HCT116 (cell line): Measurements from ENCODE around the gene LHFPL6. TPM values are rescaled to one million over a fixed set of nuclear protein-coding genes. Genes with fewer than 3 reads are reported as not detected.

ENCODE experiments used
- ATAC-seq: fragments of 200-7000 bp; cut with Tn5 transposase; 2 replicates; pipeline ENCODE4 v1.9.1; 2020; ENCODE audit warnings: mild to moderate bottlenecking, moderate library complexity
- BruUV-seq: library from RNA; stranded (reverse); fragments of 400-500 nt; replicated peaks from 2 replicates; lab custom pipeline; 2021; lab: Mats Ljungman, UMichigan
- CTCF ChIA-PET: fragments of 300-600 bp; sonication (Branson Sonifier 250); formaldehyde crosslinking; loops from one replicate; lab custom pipeline; 2021; ENCODE audit warnings: antibody characterized with exemption; lab: Charles Lee
- POLR2A ChIA-PET: fragments of 300-600, 350-600 bp; sonication (Branson Sonifier 250); formaldehyde crosslinking; loops from one replicate; lab custom pipeline; 2021; ENCODE audit warnings: antibody characterized with exemption; lab: Charles Lee
- RAD21 ChIA-PET, 2 experiments: fragments of 300-600 bp; sonication (Branson Sonifier 250); formaldehyde crosslinking; loops; one replicate each; lab custom pipeline; 2023; ENCODE audit warnings: low total read pairs in 2 of 2; ENCODE audit not compliant: uncharacterized antibody in 2 of 2, unreplicated experiment in 2 of 2, low non-redundant PET in 1 of 2; lab: Charles Lee
- DNase-seq: peaks from one replicate; pipeline ENCODE4 v3.0.0-alpha.2; 2010; ENCODE audit warnings: low read depth, low spot score
- H2AFZ ChIP-seq: fragments of 200-600 bp; shearing (Covaris generic), sonication (generic); 2 replicates; pipeline ENCODE4 v1.6.1; 2017; ENCODE audit warnings: low read depth, mixed run types, mixed read lengths, antibody characterized with exemption, low read length; ENCODE audit not compliant: poor library complexity, severe bottlenecking
- H3K27ac ChIP-seq: 2 replicates; pipeline ENCODE4 v1.5.1; 2012; ENCODE audit warnings: low read depth, low read length
- H3K27me3 ChIP-seq: fragments of 200-600 bp; sonication (generic); 2 replicates; pipeline ENCODE4 v1.6.1; 2016; ENCODE audit warnings: mixed run types, low read length, mixed read lengths; ENCODE audit not compliant: insufficient read depth
- H3K36me3 ChIP-seq, 2 experiments: fragments of 200-500 bp in 1 of 2; fragments of 200-600 bp in 1 of 2; sonication (Bioruptor generic) in 1 of 2; sonication (generic) in 1 of 2; 2 replicates each; pipeline versions ENCODE4 v1.5.1 to v1.6.1; 2014 to 2016; ENCODE audit warnings: low read length in 2 of 2, inconsistent platforms in 1 of 2, mixed read lengths in 1 of 2, mixed run types in 1 of 2; ENCODE audit not compliant: insufficient read depth in 2 of 2, control insufficient read depth in 1 of 2
- H3K4me1 ChIP-seq, 2 experiments: fragments of 200-600 bp in 1 of 2; sonication (generic) in 1 of 2; 2 replicates each; pipeline versions ENCODE4 v1.5.1 to v1.6.1; 2012 to 2017; ENCODE audit warnings: low read length in 2 of 2, inconsistent platforms in 1 of 2, mild to moderate bottlenecking in 1 of 2, mixed read lengths in 1 of 2, mixed run types in 1 of 2, moderate library complexity in 1 of 2; ENCODE audit not compliant: insufficient read depth in 2 of 2, control insufficient read depth in 1 of 2
- H3K4me2 ChIP-seq: fragments of 200-600 bp; sonication (generic); 2 replicates; pipeline ENCODE4 v1.6.1; 2017; ENCODE audit warnings: mixed run types, low read length, mixed read lengths
- H3K4me3 ChIP-seq, 2 experiments: fragments of 200-600 bp in 1 of 2; sonication (generic) in 1 of 2; replicated peaks in 1 of 2; 2 replicates each; pipeline ENCODE4 v1.5.1; 2011 to 2016; ENCODE audit warnings: low read length in 2 of 2, control low read depth in 1 of 2, low read depth in 1 of 2, mild to moderate bottlenecking in 1 of 2, mixed read lengths in 1 of 2, mixed run types in 1 of 2
- H3K79me2 ChIP-seq: fragments of 200-600 bp; sonication (generic); 2 replicates; pipeline ENCODE4 v1.6.1; 2017; ENCODE audit warnings: mild to moderate bottlenecking, mixed run types, low read length, moderate library complexity, mixed read lengths; ENCODE audit not compliant: insufficient read depth
- H3K9ac ChIP-seq: fragments of 200-600 bp; sonication (generic); 2 replicates; pipeline ENCODE4 v1.6.1; 2016; ENCODE audit warnings: low read length, mixed read lengths
- H3K9me2 ChIP-seq: fragments of 200-600 bp; sonication (generic), shearing (Covaris generic); 2 replicates; pipeline ENCODE4 v1.6.1; 2017; ENCODE audit warnings: mixed run types, mild to moderate bottlenecking, moderate library complexity; ENCODE audit not compliant: insufficient read depth
- H3K9me3 ChIP-seq, 2 experiments: fragments of 200-500 bp in 1 of 2; fragments of 200-600 bp in 1 of 2; sonication (Bioruptor generic) in 1 of 2; sonication (generic) in 1 of 2; 2 replicates each; pipeline ENCODE4 v1.6.1; 2014 to 2017; ENCODE audit warnings: low read length in 2 of 2, mixed read lengths in 2 of 2, inconsistent platforms in 1 of 2, low read depth in 1 of 2, mild to moderate bottlenecking in 1 of 2, mixed run types in 1 of 2, moderate library complexity in 1 of 2; ENCODE audit not compliant: control insufficient read depth in 1 of 2, insufficient read depth in 1 of 2
- H4K20me1 ChIP-seq: fragments of 200-600 bp; sonication (generic), shearing (Covaris generic); 2 replicates; pipeline ENCODE4 v1.6.1; 2017; ENCODE audit warnings: mixed run types, mild to moderate bottlenecking, moderate library complexity; ENCODE audit not compliant: insufficient read depth
- CBX3 ChIP-seq: IDR thresholded peaks from 2 replicates; pipeline ENCODE4 v1.6.1; 2012; ENCODE audit warnings: low read depth
- CEBPB ChIP-seq: IDR thresholded peaks from 2 replicates; pipeline ENCODE4 v1.6.1; 2012; ENCODE audit warnings: low read depth
- EZH2phosphoT487 ChIP-seq: fragments of 200-600 bp; IDR thresholded peaks from 2 replicates; pipeline ENCODE4 v1.6.1; 2018; ENCODE audit warnings: antibody characterized with exemption, borderline replicate concordance
- FOSL1 ChIP-seq: IDR thresholded peaks from 2 replicates; pipeline ENCODE4 v1.6.1; 2012; ENCODE audit warnings: low read depth
- JUND ChIP-seq: IDR thresholded peaks from 2 replicates; pipeline ENCODE4 v1.6.1; 2012
- POLR2A ChIP-seq: IDR thresholded peaks from 2 replicates; pipeline ENCODE4 v1.7.0; 2011; ENCODE audit warnings: borderline replicate concordance; ENCODE audit not compliant: insufficient read depth, insufficient read length; ENCODE audit errors: extremely low read depth
- RAD21 ChIP-seq: IDR thresholded peaks from 2 replicates; pipeline ENCODE4 v1.6.1; 2012; ENCODE audit warnings: low read depth, mild to moderate bottlenecking
- SP1 ChIP-seq: IDR thresholded peaks from 2 replicates; pipeline ENCODE4 v1.6.1; 2012; ENCODE audit warnings: low read depth
- SRF ChIP-seq: IDR thresholded peaks from 2 replicates; pipeline ENCODE4 v1.6.1; 2012; ENCODE audit warnings: low read depth
- TCF7L2 ChIP-seq: IDR thresholded peaks from 2 replicates; pipeline ENCODE4 v1.7.0; 2011; ENCODE audit warnings: borderline replicate concordance, inconsistent platforms; ENCODE audit not compliant: insufficient read depth, insufficient read length; ENCODE audit errors: extremely low read depth
- YY1 ChIP-seq: IDR thresholded peaks from 2 replicates; pipeline ENCODE4 v1.6.1; 2011; ENCODE audit warnings: low read length, low read depth, moderate library complexity, mild to moderate bottlenecking; ENCODE audit not compliant: insufficient replicate concordance; ENCODE audit errors: extremely low read depth
- ZNF274 ChIP-seq: fragments of 200-500 bp; sonication (Bioruptor generic); IDR thresholded peaks from 2 replicates; pipeline ENCODE4 v1.6.1; 2014; ENCODE audit warnings: mild to moderate bottlenecking, low read depth, low read length, inconsistent platforms
- intact Hi-C: fragments of 100-400 bp; cut with micrococcal nuclease; formaldehyde crosslinking; loops from 2 replicates; pipeline ENCODE4 v1.10.0; 2022
- total RNA-seq: library from RNA; stranded (reverse); gene quantifications from one replicate; pipeline ENCODE4 v1.2.1, GENCODE V29; 2021; ENCODE audit not compliant: unreplicated experiment
- TF ChIP-seq, protein P1 (sequence below): IDR thresholded peaks from 2 replicates; pipeline ENCODE4 v1.6.1; 2012; ENCODE audit warnings: low read depth
- TF ChIP-seq, protein P2 (sequence below): IDR thresholded peaks from 2 replicates; pipeline ENCODE4 v1.6.1; 2012
- TF ChIP-seq, protein P3 (sequence below): IDR thresholded peaks from 2 replicates; pipeline ENCODE4 v1.6.1; 2012

The LHFPL6 gene
- total RNA-seq, 1 experiment from 2014 or later: 0.22 TPM

DNA sequence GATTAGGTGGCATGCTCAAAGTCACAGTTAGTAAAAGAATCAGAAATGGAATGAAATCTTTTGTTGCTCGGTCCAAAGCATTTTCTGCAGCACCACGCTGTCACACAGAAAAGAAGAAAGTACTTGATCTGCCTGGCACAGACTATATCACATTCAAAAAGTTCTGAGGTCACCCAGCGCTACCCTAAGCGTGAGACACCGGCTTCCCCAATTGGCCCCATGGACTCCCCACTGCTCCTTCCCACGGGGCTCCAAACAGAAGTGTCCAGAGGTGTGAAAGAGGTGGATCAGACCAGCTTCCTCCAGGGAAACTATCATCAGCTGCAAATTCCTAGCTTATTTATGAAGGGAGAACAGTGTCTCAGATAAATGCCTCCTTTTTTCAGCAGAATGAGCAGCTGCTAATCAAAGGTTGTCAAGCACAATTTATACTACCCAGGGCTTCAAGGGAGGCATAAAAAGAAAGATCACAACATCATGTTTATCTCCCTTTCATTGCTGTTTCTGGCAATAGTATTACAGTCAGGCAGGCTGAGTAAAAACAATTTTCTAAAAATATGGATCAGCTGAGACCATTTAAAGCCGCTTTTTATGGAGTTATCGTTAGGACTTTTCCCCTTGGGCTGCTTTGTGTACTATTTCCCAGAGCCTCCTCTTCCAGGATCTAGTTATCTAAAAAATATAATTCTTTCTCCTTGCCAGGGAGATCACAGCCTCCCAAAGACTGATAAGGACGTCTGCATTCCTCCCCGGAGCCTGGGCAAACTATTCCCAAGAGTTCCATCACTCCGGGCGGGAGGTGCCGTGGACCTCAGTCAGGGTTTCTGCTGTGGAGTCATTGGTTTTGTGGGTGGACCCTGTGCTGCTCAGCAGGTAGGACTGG, 208.0 kb downstream of the LHFPL6 start (continued):
- TF ChIP-seq, protein P1, sequence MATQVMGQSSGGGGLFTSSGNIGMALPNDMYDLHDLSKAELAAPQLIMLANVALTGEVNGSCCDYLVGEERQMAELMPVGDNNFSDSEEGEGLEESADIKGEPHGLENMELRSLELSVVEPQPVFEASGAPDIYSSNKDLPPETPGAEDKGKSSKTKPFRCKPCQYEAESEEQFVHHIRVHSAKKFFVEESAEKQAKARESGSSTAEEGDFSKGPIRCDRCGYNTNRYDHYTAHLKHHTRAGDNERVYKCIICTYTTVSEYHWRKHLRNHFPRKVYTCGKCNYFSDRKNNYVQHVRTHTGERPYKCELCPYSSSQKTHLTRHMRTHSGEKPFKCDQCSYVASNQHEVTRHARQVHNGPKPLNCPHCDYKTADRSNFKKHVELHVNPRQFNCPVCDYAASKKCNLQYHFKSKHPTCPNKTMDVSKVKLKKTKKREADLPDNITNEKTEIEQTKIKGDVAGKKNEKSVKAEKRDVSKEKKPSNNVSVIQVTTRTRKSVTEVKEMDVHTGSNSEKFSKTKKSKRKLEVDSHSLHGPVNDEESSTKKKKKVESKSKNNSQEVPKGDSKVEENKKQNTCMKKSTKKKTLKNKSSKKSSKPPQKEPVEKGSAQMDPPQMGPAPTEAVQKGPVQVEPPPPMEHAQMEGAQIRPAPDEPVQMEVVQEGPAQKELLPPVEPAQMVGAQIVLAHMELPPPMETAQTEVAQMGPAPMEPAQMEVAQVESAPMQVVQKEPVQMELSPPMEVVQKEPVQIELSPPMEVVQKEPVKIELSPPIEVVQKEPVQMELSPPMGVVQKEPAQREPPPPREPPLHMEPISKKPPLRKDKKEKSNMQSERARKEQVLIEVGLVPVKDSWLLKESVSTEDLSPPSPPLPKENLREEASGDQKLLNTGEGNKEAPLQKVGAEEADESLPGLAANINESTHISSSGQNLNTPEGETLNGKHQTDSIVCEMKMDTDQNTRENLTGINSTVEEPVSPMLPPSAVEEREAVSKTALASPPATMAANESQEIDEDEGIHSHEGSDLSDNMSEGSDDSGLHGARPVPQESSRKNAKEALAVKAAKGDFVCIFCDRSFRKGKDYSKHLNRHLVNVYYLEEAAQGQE: no peak

DNA sequence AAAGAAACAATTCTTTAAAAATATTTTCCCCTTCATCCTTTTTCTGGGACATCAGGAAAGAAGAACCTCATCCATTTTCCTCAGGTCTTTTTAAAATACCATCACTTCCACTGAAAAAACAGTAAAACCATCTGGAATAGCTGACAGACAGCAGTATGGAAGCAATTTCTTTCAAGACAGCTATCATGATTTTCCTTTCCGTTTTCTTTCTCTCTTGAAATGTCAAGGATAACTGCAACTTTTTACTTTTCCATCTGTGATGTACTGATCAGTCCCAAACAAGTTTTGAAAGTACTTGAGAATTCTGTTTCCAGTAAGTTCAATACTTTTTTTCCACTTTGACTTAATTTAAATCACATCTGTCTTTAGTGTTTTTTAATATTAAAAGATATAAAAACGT, 211.2 kb downstream of the LHFPL6 start:
- Histone ChIP-seq H4K20me1 (no peaks in the 10 kb centered on the region), H3K9me2 (no peaks in the 10 kb centered on the region), H3K27ac (no peak overlapping the region), H3K27me3 (peaks cover 20% of the 10 kb centered on the region), H3K79me2 (no peaks in the 10 kb centered on the region), H3K9me3 (no peaks in the 10 kb centered on the region), H3K9ac (no peak overlapping the region), H3K4me3 (no peak overlapping the region), H2AFZ (no peak overlapping the region), H3K4me2 (no peak overlapping the region), H3K36me3 (no peaks in the 10 kb centered on the region), H3K4me1 (no peaks in the 10 kb centered on the region)
- POLR2A ChIA-PET: no interaction called here
- CTCF ChIA-PET: no interaction called here
- no peak for TF ChIP-seq CBX3
- no peak for TF ChIP-seq YY1
- TF ChIP-seq FOSL1: no peak
- no peak for TF ChIP-seq EZH2phosphoT487
- no peak for TF ChIP-seq POLR2A
- TF ChIP-seq, protein P1: no peak
- no peak for TF ChIP-seq SRF
- no peak for TF ChIP-seq TCF7L2
- no peak for TF ChIP-seq RAD21
- no peak for TF ChIP-seq JUND
- TF ChIP-seq CEBPB: no peak
- no peak for TF ChIP-seq ZNF274
- TF ChIP-seq SP1: no peak
- TF ChIP-seq, protein P2, sequence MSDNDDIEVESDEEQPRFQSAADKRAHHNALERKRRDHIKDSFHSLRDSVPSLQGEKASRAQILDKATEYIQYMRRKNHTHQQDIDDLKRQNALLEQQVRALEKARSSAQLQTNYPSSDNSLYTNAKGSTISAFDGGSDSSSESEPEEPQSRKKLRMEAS: no peak
- TF ChIP-seq, protein P3, sequence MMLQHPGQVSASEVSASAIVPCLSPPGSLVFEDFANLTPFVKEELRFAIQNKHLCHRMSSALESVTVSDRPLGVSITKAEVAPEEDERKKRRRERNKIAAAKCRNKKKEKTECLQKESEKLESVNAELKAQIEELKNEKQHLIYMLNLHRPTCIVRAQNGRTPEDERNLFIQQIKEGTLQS: no peak
- no peak for ATAC-seq
- no TSS peak for BruUV-seq
- intact Hi-C loops: no loop called here
- RAD21 ChIA-PET: no interaction called here
- DNase-seq: no peak
